Measurements from ENCODE around the gene VCL. TPM values are rescaled to one million over a fixed set of nuclear protein-coding genes. Genes with fewer than 3 reads are reported as not detected.
A peak's percentile ranks its signal among the peaks of the same experiment; 100 is the strongest.

Gene VCL
- total and polyA plus RNA-seq, 4 donors, result 31.6 to 499 (median 229) TPM

DNA sequence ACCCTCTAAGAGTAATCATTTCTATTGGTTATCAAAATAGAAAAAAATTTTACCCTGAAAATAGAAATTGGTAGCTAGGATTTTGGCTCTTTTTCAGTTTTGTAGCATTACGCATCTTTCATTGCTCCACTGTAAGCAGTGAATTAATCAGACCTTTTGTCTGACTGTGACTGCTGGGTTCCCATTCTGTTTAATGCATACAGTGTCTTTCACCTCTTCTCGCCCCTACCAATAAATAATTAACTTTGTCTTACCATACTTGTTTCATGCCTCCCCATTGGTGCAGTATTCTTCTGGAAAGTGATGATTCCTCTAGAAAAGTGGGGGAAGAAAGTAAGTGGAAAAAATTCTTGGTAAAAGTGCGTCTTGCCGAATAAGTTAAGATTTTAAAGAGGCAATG is 79.5 kb downstream of the VCL start:
- H3K27me3 ChIP-seq (ENCODE audit: control insufficient read depth in 1 of 2, insufficient read depth in 2 of 2, low read length in 1 of 2), result no peaks in the 10 kb centered on the region
- peaks cover 3 to 4% of the 10 kb centered on the region in 2 donors for H3K36me3 ChIP-seq (ENCODE audit: control insufficient read depth in 1 of 2, insufficient read depth in 2 of 2, low read length in 1 of 2)
- 84 to 88% methylated on average over 4 of the region's 4 CpGs for WGBS, 2 donors
- H3K27ac ChIP-seq (ENCODE audit: low read depth in 1 of 2, low read length in 2 of 2), result no peak overlapping the region
- intact Hi-C loops (cut with DNase I), result no loop called here
- peaks cover 0 to 12% of the 10 kb centered on the region in 2 donors for H3K4me1 ChIP-seq (ENCODE audit: control insufficient read depth in 1 of 2, insufficient read depth in 2 of 2, low read length in 2 of 2)
- ATAC-seq (ENCODE audit: low FRiP score) (no peak), DNase-seq (no peak)
- H3K9me3 ChIP-seq (ENCODE audit: control insufficient read depth, low read length), result no peaks in the 10 kb centered on the region
- no peak overlapping the region for H3K4me3 ChIP-seq (ENCODE audit: low read length in 2 of 2)

GRCh38 chr10:74078037-74078436 is 80.1 kb downstream of the VCL start:
- Histone ChIP-seq H3K4me3 (ENCODE audit: low read length in 2 of 2) (no peak overlapping the region), H3K36me3 (ENCODE audit: control insufficient read depth in 1 of 2, insufficient read depth in 2 of 2, low read length in 1 of 2) (peaks cover 3 to 7% of the 10 kb centered on the region in 2 donors), H3K27me3 (ENCODE audit: control insufficient read depth in 1 of 2, insufficient read depth in 2 of 2, low read length in 1 of 2) (no peaks in the 10 kb centered on the region), H3K4me1 (ENCODE audit: control insufficient read depth in 1 of 2, insufficient read depth in 2 of 2, low read length in 2 of 2) (peaks cover 0 to 8% of the 10 kb centered on the region in 2 donors), H3K27ac (ENCODE audit: low read depth in 1 of 2, low read length in 2 of 2) (no peak overlapping the region), H3K9me3 (ENCODE audit: control insufficient read depth, low read length) (no peaks in the 10 kb centered on the region)
- WGBS, 2 donors, result 36 to 60% methylated on average over 1 of the region's 1 CpG
- DNase-seq (no peak), ATAC-seq (ENCODE audit: low FRiP score) (no peak)
- intact Hi-C loops (cut with DNase I), result no loop called here

GRCh38 chr10:74079028-74079935 is 81.4 kb downstream of the VCL start:
- intact Hi-C loops (cut with DNase I), result no loop called here
- DNase-seq (no peak), ATAC-seq (ENCODE audit: low FRiP score) (no peak)
- Histone ChIP-seq H3K27ac (ENCODE audit: low read depth in 1 of 2, low read length in 2 of 2) (no peak overlapping the region), H3K36me3 (ENCODE audit: control insufficient read depth in 1 of 2, insufficient read depth in 2 of 2, low read length in 1 of 2) (peaks cover 5 to 7% of the 10 kb centered on the region in 2 donors), H3K4me1 (ENCODE audit: control insufficient read depth in 1 of 2, insufficient read depth in 2 of 2, low read length in 2 of 2) (peaks cover 0 to 7% of the 10 kb centered on the region in 2 donors), H3K9me3 (ENCODE audit: control insufficient read depth, low read length) (no peaks in the 10 kb centered on the region), H3K4me3 (ENCODE audit: low read length in 2 of 2) (no peak overlapping the region), H3K27me3 (ENCODE audit: control insufficient read depth in 1 of 2, insufficient read depth in 2 of 2, low read length in 1 of 2) (no peaks in the 10 kb centered on the region)
- 37 to 40% methylated on average over 4 of the region's 4 CpGs for WGBS, 2 donors

DNA sequence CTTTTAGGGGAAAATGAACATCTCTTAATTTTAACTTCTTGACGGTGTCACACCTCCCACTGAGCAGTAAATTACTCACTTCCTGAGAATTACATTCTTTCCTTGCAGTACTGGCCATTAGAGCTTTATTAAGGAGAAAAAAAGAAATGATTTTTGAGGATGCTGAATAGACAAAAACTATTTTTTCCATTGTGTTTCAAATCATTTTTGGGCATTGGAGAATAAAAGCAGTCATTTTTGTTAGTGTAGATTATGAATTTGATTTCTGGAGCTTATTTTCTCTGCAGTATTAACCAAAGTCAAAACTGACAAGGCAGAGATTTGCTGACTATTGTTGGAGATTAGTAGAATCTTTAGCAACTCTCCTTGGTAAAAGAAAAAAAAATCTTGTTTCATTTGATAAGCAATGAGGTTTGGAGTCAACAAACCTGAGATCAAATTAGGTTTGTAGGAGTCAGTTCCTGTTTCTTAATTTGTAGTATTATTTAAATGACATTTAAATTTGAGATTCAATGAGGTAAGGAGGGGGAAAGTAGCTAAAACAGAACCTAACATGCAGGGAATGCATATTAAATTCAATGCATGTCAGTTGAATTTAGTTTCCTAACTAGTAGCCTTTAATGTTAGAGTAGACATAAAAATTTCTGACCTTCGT is 82.1 kb downstream of the VCL start:
- peaks cover 7% of the 10 kb centered on the region in 2 donors for H3K36me3 ChIP-seq (ENCODE audit: control insufficient read depth in 1 of 2, insufficient read depth in 2 of 2, low read length in 1 of 2)

DNA sequence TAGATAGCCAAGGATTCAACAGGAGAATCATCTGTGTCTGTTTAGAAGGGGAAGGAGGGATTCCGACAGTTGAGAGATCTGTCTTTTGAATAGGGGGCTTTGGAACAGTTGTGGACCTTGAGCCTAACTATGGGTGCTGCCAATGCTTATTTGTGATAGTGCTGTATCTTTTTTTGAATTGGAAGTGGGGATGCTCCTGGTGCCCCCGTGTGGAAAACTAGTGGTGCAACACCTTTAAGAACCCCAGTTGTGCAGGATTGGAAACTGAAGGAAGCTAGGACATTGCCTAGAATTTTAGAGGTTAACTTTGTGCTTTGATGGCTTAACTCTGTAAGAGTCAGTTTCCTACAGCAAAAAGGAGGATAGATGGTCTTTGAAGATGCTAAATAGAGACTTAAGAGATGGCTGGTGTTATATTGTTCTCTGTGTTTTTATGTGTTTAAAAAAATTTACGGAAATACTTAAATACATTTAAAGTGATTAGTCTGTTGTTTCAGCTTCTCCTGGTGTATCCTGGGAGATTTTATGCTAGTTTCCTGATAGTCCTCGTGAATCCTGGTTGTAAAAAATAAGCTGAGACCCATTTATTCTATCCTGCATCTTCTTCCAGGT is 83.4 kb downstream of the VCL start:
- Histone ChIP-seq H3K27ac (ENCODE audit: low read depth in 1 of 2, low read length in 2 of 2) (no peak overlapping the region), H3K4me1 (ENCODE audit: control insufficient read depth in 1 of 2, insufficient read depth in 2 of 2, low read length in 2 of 2) (peaks cover 0 to 5% of the 10 kb centered on the region in 2 donors), H3K4me3 (ENCODE audit: low read length in 2 of 2) (no peak overlapping the region), H3K9me3 (ENCODE audit: control insufficient read depth, low read length) (no peaks in the 10 kb centered on the region), H3K36me3 (ENCODE audit: control insufficient read depth in 1 of 2, insufficient read depth in 2 of 2, low read length in 1 of 2) (peaks cover 4 to 6% of the 10 kb centered on the region in 2 donors), H3K27me3 (ENCODE audit: control insufficient read depth in 1 of 2, insufficient read depth in 2 of 2, low read length in 1 of 2) (no peaks in the 10 kb centered on the region)
- ATAC-seq (ENCODE audit: low FRiP score) (peak; percentile 66), DNase-seq (no peak)
- intact Hi-C loops (cut with DNase I), result loop anchor here (2.0 to 10.0 kb wide), 5 partner anchors 44 to 196 kb away; partner anchors contain the start of gene VCL (in 1 of the 2)
- 33 to 35% methylated on average over 4 of the region's 4 CpGs for WGBS, 2 donors

More for the DNA sequence above, 82.1 kb downstream of the VCL start:
- Histone ChIP-seq H3K4me3 (ENCODE audit: low read length in 2 of 2) (no peak overlapping the region), H3K9me3 (ENCODE audit: control insufficient read depth, low read length) (no peaks in the 10 kb centered on the region), H3K4me1 (ENCODE audit: control insufficient read depth in 1 of 2, insufficient read depth in 2 of 2, low read length in 2 of 2) (peaks cover 0 to 7% of the 10 kb centered on the region in 2 donors), H3K27me3 (ENCODE audit: control insufficient read depth in 1 of 2, insufficient read depth in 2 of 2, low read length in 1 of 2) (no peaks in the 10 kb centered on the region), H3K27ac (ENCODE audit: low read depth in 1 of 2, low read length in 2 of 2) (no peak overlapping the region)
- 35 to 37% methylated on average over 2 of the region's 2 CpGs for WGBS, 2 donors
- intact Hi-C loops (cut with DNase I), result loop anchor here (2.0 to 10.0 kb wide), 5 partner anchors 43 to 195 kb away; partner anchors contain the start of gene VCL (in 1 of the 2)
- ATAC-seq (ENCODE audit: low FRiP score) (no peak), DNase-seq (no peak)

GRCh38 chr10:74081941-74082718 is 84.2 kb downstream of the VCL start:
- H3K4me1 ChIP-seq (ENCODE audit: control insufficient read depth in 1 of 2, insufficient read depth in 2 of 2, low read length in 2 of 2), result peaks cover 0 to 4% of the 10 kb centered on the region in 2 donors
- H3K9me3 ChIP-seq (ENCODE audit: control insufficient read depth, low read length), result no peaks in the 10 kb centered on the region
- no peaks in the 10 kb centered on the region for H3K27me3 ChIP-seq (ENCODE audit: control insufficient read depth in 1 of 2, insufficient read depth in 2 of 2, low read length in 1 of 2)
- 46 to 53% methylated on average over 5 of the region's 5 CpGs for WGBS, 2 donors
- ATAC-seq (ENCODE audit: low FRiP score), result no peak
- H3K27ac ChIP-seq (ENCODE audit: low read depth in 1 of 2, low read length in 2 of 2), result no peak overlapping the region
- no peak for DNase-seq
- H3K4me3 ChIP-seq (ENCODE audit: low read length in 2 of 2), result no peak overlapping the region
- H3K36me3 ChIP-seq (ENCODE audit: control insufficient read depth in 1 of 2, insufficient read depth in 2 of 2, low read length in 1 of 2), result peaks cover 3 to 4% of the 10 kb centered on the region in 2 donors
- intact Hi-C loops (cut with DNase I), result loop anchor here (2.0 to 10.0 kb wide), 5 partner anchors 45 to 197 kb away; partner anchors contain the start of gene VCL (in 1 of the 2)

DNA sequence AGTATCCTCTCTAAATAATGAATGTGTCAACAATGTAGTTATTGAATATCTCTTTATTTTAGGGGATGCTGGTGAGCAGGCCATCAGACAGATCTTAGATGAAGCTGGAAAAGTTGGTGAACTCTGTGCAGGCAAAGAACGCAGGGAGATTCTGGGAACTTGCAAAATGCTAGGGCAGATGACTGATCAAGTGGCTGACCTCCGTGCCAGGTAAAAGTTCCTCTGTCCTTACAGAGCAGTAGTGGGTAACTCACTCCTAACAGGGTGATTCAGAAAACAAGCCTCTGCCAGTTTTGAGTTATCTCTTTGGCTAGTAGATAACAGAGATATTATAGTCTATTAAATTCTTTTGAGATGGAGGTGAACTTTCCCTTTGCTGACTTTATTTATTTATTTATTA is 85.4 kb downstream of the VCL start:
- Histone ChIP-seq H3K4me1 (ENCODE audit: control insufficient read depth in 1 of 2, insufficient read depth in 2 of 2, low read length in 2 of 2) (peaks cover 0 to 4% of the 10 kb centered on the region in 2 donors), H3K36me3 (ENCODE audit: control insufficient read depth in 1 of 2, insufficient read depth in 2 of 2, low read length in 1 of 2) (peaks cover 3 to 4% of the 10 kb centered on the region in 2 donors), H3K9me3 (ENCODE audit: control insufficient read depth, low read length) (no peaks in the 10 kb centered on the region), H3K27me3 (ENCODE audit: control insufficient read depth in 1 of 2, insufficient read depth in 2 of 2, low read length in 1 of 2) (no peaks in the 10 kb centered on the region), H3K4me3 (ENCODE audit: low read length in 2 of 2) (no peak overlapping the region), H3K27ac (ENCODE audit: low read depth in 1 of 2, low read length in 2 of 2) (no peak overlapping the region)
- ATAC-seq (ENCODE audit: low FRiP score) (no peak), DNase-seq (no peak)
- intact Hi-C loops (cut with DNase I), result loop anchor here (5.0 to 10.0 kb wide), 4 partner anchors 46 to 199 kb away; no protein-coding TSS in a partner anchor
- WGBS, 2 donors, result 67 to 78% methylated on average over 2 of the region's 2 CpGs

DNA sequence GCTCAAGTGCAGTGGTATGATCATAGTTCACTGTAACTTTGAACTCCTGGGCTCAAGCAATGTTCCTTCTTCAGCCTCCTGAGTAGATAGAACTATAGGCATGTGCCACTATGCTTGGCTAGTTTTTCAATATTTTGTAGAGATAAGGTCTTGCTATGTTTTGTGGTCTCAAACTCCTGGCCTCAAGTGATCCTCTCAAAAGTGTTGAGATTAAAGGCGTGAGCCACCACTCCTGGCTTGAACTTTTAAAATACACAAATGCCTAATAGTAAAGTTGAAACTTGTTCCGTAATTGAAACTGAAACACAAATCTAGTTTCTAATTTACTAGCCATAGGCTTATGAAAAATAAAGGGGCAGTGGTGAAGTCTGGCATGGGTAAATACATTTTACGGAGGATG is 87.0 kb downstream of the VCL start:
- Histone ChIP-seq H3K9me3 (ENCODE audit: control insufficient read depth, low read length) (no peaks in the 10 kb centered on the region), H3K27ac (ENCODE audit: low read depth in 1 of 2, low read length in 2 of 2) (no peak overlapping the region), H3K4me1 (ENCODE audit: control insufficient read depth in 1 of 2, insufficient read depth in 2 of 2, low read length in 2 of 2) (peaks cover 0 to 3% of the 10 kb centered on the region in 2 donors), H3K27me3 (ENCODE audit: control insufficient read depth in 1 of 2, insufficient read depth in 2 of 2, low read length in 1 of 2) (no peaks in the 10 kb centered on the region), H3K4me3 (ENCODE audit: low read length in 2 of 2) (no peak overlapping the region), H3K36me3 (ENCODE audit: control insufficient read depth in 1 of 2, insufficient read depth in 2 of 2, low read length in 1 of 2) (peaks cover 5 to 6% of the 10 kb centered on the region in 2 donors)
- intact Hi-C loops (cut with DNase I), result loop anchor here (5.0 to 10.0 kb wide), 4 partner anchors 48 to 200 kb away; no protein-coding TSS in a partner anchor
- DNase-seq (no peak), ATAC-seq (ENCODE audit: low FRiP score) (no peak)
- WGBS, 2 donors, result 86 to 89% methylated on average over 3 of the region's 3 CpGs
